Heart right ventricle (tissue), 16 donors: ENCODE measurements around the gene SRPK1. TPM values are rescaled to one million over a fixed set of nuclear protein-coding genes. Genes with fewer than 3 reads are reported as not detected.

ENCODE experiments used
- ATAC-seq, 8 donors: fragments of 200-7000 bp; cut with Tn5 transposase; one replicate each; pipeline ENCODE4 v1.9.1; 2020; ENCODE audit warnings: mild to moderate bottlenecking in 8 of 8, moderate library complexity in 8 of 8, moderate number of reproducible peaks in 1 of 8
- DNase-seq, 2 donors: peaks; one replicate each; pipeline ENCODE4 v3.0.0-alpha.2; 2020
- H3K27ac ChIP-seq, 10 donors: fragments of 200-600 bp; sonication (generic) in 2 of 10; one replicate each; pipeline versions ENCODE4 v1.5.0 to v1.8.0; 2020 to 2022; ENCODE audit warnings: mild to moderate bottlenecking in 3 of 10
- H3K27me3 ChIP-seq, 7 donors: fragments of 200-600 bp; one replicate each; pipeline ENCODE4 v1.8.0; 2021 to 2022; ENCODE audit warnings: mild to moderate bottlenecking in 2 of 7
- H3K36me3 ChIP-seq, 9 donors: fragments of 200-600 bp; sonication (generic) in 1 of 9; one replicate each; pipeline versions ENCODE4 v1.5.0 to v1.8.0; 2020 to 2022; ENCODE audit warnings: mild to moderate bottlenecking in 2 of 9
- H3K4me1 ChIP-seq, 9 donors: fragments of 200-600 bp; sonication (generic) in 1 of 9; one replicate each; pipeline versions ENCODE4 v1.5.0 to v1.8.0; 2020 to 2022; ENCODE audit warnings: mild to moderate bottlenecking in 4 of 9
- H3K4me3 ChIP-seq, 10 donors: fragments of 200-600 bp; sonication (generic) in 2 of 10; one replicate each; pipeline versions ENCODE4 v1.5.0 to v1.8.0; 2020 to 2022; ENCODE audit warnings: mild to moderate bottlenecking in 7 of 10, moderate library complexity in 2 of 10
- H3K9me3 ChIP-seq, 11 donors: fragments of 200-600 bp in 10 of 11; sonication (generic) in 2 of 11; one replicate each; pipeline versions ENCODE4 v1.5.0 to v1.8.0; 2013 to 2022; ENCODE audit warnings: mild to moderate bottlenecking in 2 of 11, control low read depth in 1 of 11, moderate library complexity in 1 of 11
- CTCF ChIP-seq, 9 donors: fragments of 200-600 bp; sonication (generic) in 2 of 9; IDR thresholded peaks; one replicate each; pipeline versions ENCODE4 v1.5.0 to v1.8.0; 2021 to 2022; ENCODE audit warnings: antibody characterized with exemption in 9 of 9, mild to moderate bottlenecking in 5 of 9, moderate library complexity in 1 of 9
- WGBS, 2 donors: extraction: QIAGEN DNeasy Blood & Tissue Kit; methylation state at CpG; one replicate each; pipeline ENCODE4 v1.1.7; 2013; ENCODE audit warnings: inconsistent platforms in 1 of 2; 5-methylcytosine and 5-hydroxymethylcytosine counted together
- intact Hi-C, 10 donors: fragments of 100-400 bp; cut with DNase I; formaldehyde crosslinking; loops; one replicate each; pipeline versions ENCODE4 v1.11.1 to v1.14.2; 2022
- polyA plus RNA-seq, 2 donors: library from polyadenylated mRNA; stranded (reverse); fragments of 200-250 nt; gene quantifications; one replicate each; pipeline ENCODE4 v1.2.3, GENCODE V29; 2013
- total RNA-seq, 10 donors: library from RNA; stranded (reverse); fragmentation: NEBNext Ultra II Directional in 3 of 10; extraction: Animal tissue kit (Norgen Biotek cat#: 25700) in 3 of 10; gene quantifications; one replicate each; pipeline versions ENCODE4 v1.2.1 to v1.2.4, GENCODE V29; 2021 to 2023
- donor health status: Arrhythmogenic right ventricular cardiomyopathy.
- donor health status: ischemic (EF 13 %, LVEDD 7.1; RV severe dilation, severe dysfunction).
- donor health status: healthy with polysubstance abuse.
- donor health status: DM: no; HTN: yes; CAD: no.
- donor health status: DM: no; HTN: no; CAD: no.
- donor health status: ischemic (EF 25% LVEDD 6.9; RV normal size, moderate dysfunction).
- donor health status: ischemic (EF 25% LVEDD 5.7; RV mildly dilated, moderate dysfunction).
- donor health status: healthy.
- donor health status: DM: yes; HTN: yes; CAD: no.
- donor health status: Ischemic cardiomyopathy.
- donor health status: ischemic (EF 35%, LVEDD 5.7; RV mildly dilated, moderate dysfunction).
- donor health status: nonischemic (EF 11% LVEDD 7.7; RV severe dilation, severe dysfunction).
- donor health status: DM: yes; HTN: yes; CAD: no.
- donor health status: PGD.
- donor health status: ischemic (EF 29% LVEDD 5.4; RV normal size, mild dysfunction).
- donor health status: nonischemic (EF 23%, LVEDD 6.1; RV moderate dilation, normal function).

SRPK1 gene
- total and polyA plus RNA-seq, 12 donors = 6.0 to 25.6 (median 17.4) TPM

DNA sequence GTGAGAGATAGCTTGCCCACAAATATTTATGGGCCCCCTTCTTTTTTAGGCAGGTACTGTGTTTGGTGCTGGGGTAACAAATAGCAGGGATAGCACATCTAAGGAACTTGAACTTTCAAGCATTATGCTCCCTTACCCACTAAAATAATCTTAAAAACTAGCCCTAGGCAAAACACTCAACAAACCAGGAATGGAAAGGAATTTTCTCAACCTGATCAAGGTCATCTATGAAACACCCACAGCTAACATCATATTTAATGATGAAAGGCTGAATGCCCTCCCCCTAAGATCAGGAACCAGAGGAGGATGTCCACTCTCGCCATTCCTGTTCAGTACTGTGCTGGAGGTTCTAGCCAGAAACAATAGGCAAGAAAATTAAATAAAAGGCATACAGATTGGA lies 8.7 kb upstream of the SRPK1 start:
- H3K4me1 ChIP-seq = no peaks in the 10 kb centered on the region
- intact Hi-C loops = no loop called here
- 79 to 88% methylated on average over 1 of the region's 1 CpG for WGBS, 2 donors
- no peak for TF ChIP-seq CTCF (IDR thresholded peaks at IDR 0.05)
- H3K4me3 ChIP-seq = no peak overlapping the region
- DNase-seq = no peak
- no peaks in the 10 kb centered on the region for H3K9me3 ChIP-seq
- no peak for ATAC-seq
- no peak overlapping the region for H3K27ac ChIP-seq
- no peaks in the 10 kb centered on the region for H3K36me3 ChIP-seq
- no peaks in the 10 kb centered on the region for H3K27me3 ChIP-seq

GRCh38 chr6:35926509-35927215 lies 5.8 kb upstream of the SRPK1 start:
- no peaks in the 10 kb centered on the region for H3K27me3 ChIP-seq
- 85 to 87% methylated on average over 2 of the region's 2 CpGs for WGBS, 2 donors
- intact Hi-C loops = no loop called here
- ATAC-seq (no peak), DNase-seq (no peak)
- no peak for TF ChIP-seq CTCF (IDR thresholded peaks at IDR 0.05)
- H3K9me3 ChIP-seq = no peaks in the 10 kb centered on the region
- peaks cover 0 to 6% (median 4%) of the 10 kb centered on the region in 9 donors for H3K4me1 ChIP-seq
- H3K27ac ChIP-seq = no peak overlapping the region
- H3K36me3 ChIP-seq = no peaks in the 10 kb centered on the region
- H3K4me3 ChIP-seq = no peak overlapping the region

DNA sequence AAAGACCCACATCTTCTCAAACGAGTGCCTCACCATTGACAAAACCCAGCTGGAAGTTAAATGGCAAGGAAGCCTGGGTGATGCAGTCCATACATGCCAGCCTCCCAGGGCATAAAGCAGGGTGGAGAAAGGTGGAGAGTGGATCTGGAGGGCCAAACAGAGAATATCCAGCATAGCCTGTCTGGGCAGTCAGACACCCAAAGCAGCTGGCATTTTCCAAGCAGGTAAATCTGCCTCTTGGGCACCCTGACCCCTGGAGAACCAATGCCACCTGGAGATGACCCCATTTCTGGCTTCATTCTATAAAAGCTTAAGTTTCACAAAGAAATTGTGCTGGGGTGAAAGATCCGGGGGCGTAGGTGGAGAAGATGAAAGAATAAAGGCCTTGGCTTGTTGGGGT lies 5.1 kb upstream of the SRPK1 start:
- peaks cover 0 to 11% (median 9%) of the 10 kb centered on the region in 9 donors for H3K4me1 ChIP-seq
- no peak for TF ChIP-seq CTCF (IDR thresholded peaks at IDR 0.05)
- no peak overlapping the region for H3K4me3 ChIP-seq
- no peaks in the 10 kb centered on the region for H3K27me3 ChIP-seq
- DNase-seq (no peak), ATAC-seq (no peak)
- H3K36me3 ChIP-seq = no peaks in the 10 kb centered on the region
- intact Hi-C loops = no loop called here
- H3K9me3 ChIP-seq = no peaks in the 10 kb centered on the region
- no peak overlapping the region for H3K27ac ChIP-seq
- 82 to 86% methylated on average over 3 of the region's 3 CpGs for WGBS, 2 donors

DNA sequence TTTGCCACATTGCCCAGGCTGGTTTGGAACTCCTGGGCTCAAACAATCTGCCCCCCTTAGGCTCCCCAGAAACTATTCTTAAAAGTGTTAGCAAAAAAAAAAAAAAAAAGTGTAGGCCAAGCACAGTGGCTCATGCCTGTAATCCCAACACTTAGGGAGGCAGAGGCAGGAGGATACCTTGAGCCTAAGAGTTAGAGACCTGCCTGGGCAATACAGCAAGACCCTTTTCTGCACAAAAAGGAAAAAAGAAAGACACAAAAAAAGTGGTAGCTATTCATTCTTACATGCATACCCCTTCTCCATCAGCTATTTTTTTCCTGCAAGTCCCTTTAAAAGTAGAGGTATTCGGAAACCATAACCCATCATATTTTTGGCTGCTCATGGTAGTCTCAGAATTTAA lies 3.2 kb upstream of the SRPK1 start:
- WGBS, 2 donors = 96 to 97% methylated on average over 1 of the region's 1 CpG
- ATAC-seq (no peak), DNase-seq (no peak)
- H3K36me3 ChIP-seq = no peaks in the 10 kb centered on the region
- no peak overlapping the region for H3K27ac ChIP-seq
- H3K4me1 ChIP-seq = peaks cover 5 to 23% (median 18%) of the 10 kb centered on the region in 9 donors
- no peak for TF ChIP-seq CTCF (IDR thresholded peaks at IDR 0.05)
- no peak overlapping the region for H3K4me3 ChIP-seq
- H3K27me3 ChIP-seq = no peaks in the 10 kb centered on the region
- intact Hi-C loops = no loop called here
- no peaks in the 10 kb centered on the region for H3K9me3 ChIP-seq
